Cardiac septum (tissue), 1 donor: ENCODE measurements around the gene KIAA1671. TPM values are rescaled to one million over a fixed set of nuclear protein-coding genes. Genes with fewer than 3 reads are reported as not detected.

Experiments used
- DNase-seq: peaks from one replicate; pipeline ENCODE4 v3.0.0-alpha.2; 2020; ENCODE audit warnings: low spot score
- intact Hi-C: fragments of 100-400 bp; cut with DNase I; formaldehyde crosslinking; loops from one replicate; pipeline ENCODE4 v1.14.0; 2022
- total RNA-seq: library from RNA; stranded (reverse); fragmentation: NEBNext Ultra II Directional; extraction: Animal tissue kit (Norgen Biotek cat#: 25700); gene quantifications from one replicate; pipeline ENCODE4 v1.2.1, GENCODE V29; 2021
- donor health status: DM: no; HTN: no; CAD: no.

KIAA1671 gene
- total RNA-seq, 1 donor from 2014 or later = 12.3 TPM

DNA sequence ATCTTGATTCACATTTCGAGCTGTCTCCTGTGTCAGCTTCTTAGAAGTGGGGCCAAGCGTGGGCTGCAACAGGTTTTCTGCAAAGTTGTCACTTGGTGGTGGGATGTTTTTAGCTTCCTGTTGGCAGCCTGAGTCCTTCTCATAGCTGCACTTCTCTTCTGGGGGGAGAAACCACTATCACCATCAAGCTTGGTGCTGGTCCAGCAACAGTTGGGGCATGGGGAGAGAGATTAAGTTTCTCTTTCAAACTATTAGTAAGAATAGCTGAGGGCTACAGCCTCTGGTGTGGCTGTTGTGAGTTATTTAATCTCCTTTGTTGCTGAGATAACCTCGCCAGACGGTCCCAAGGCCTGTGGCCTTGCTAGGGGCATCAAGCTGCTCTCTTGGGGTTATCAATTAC, 123.8 kb downstream of the KIAA1671 start:
- intact Hi-C loops = no loop called here
- no peak for DNase-seq

DNA sequence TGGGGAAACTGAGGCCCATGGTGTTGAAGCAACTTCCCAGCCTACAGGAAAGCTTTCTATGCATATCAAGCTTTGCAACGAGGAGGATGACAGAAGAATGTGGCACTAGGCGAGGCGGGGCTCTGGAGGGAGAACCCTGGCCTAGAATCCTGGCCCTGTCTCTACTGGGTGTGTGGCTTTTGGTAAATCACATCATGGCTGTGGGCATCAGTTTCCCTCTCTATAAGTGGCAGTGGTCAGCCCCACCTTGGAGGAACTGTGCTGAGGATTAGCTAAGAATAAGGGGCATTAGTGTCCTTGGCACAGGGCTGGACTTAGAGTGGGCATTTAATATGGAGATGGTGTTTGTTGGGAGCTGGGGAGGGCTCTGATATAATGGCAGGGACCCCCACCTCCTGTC, 124.5 kb downstream of the KIAA1671 start:
- intact Hi-C loops = no loop called here
- no peak for DNase-seq

DNA sequence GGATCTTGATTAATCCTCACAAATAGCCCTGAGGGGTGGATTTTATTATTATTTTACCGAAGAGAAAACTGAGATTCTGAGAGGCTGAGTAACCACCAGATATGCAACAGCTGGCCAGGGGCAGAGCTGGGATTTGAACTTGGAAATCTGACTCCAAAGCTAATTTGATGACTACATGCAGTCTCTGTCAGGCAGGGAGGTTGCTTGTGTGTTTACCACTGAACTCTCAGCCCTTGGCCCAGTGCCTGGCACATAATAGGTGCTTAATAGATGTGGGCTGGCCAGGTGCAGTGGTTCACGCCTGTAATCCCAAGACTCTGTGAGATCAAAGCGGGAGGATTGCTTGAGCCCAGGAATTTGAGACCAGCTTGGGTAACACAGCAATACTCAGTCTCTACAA, 125.4 kb downstream of the KIAA1671 start:
- intact Hi-C loops = no loop called here
- DNase-seq = no peak

DNA sequence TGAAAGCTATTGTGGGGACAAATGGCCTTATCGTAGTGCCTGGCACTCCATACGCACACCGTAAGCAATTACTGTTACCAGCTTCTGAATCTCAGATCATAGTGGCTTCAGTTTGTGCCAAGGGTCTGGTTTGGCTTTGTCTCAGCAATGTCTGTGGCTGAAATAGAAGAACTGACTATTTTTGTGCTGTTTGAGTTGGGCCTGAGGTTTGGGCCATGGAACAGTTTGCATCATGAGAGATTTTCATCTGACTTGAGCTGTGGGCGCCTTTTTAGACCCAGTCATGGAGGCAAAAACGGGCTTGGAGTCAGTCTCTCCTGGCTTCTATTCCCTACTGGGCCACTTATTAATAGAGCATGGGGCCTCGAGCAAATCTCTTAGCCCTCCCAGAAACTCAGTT, 126.1 kb downstream of the KIAA1671 start:
- DNase-seq = no peak
- intact Hi-C loops = no loop called here

DNA sequence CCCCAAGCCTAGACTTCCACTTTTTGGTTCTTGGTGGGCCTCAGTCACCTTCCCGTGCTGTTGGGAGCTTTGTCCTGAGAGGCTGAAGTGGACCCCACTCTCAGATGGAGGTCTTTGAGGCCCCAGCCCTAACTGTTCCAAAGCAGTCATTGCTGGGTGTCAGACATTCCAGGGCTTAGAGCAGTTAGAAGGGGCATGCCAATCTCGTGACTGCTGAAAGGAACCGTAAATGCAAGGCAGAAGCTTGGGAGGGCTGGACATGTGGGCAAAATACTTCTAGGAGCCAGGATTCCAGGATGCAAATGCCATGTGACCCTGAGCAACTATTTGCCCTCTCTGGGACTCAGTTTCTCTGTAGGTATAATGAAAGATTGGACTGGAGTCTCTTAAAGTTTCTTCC, 128.3 kb downstream of the KIAA1671 start:
- DNase-seq = no peak
- intact Hi-C loops = loop anchor here (10.0 kb wide), 2 partner anchors 94 to 254 kb away; no protein-coding TSS in a partner anchor

DNA sequence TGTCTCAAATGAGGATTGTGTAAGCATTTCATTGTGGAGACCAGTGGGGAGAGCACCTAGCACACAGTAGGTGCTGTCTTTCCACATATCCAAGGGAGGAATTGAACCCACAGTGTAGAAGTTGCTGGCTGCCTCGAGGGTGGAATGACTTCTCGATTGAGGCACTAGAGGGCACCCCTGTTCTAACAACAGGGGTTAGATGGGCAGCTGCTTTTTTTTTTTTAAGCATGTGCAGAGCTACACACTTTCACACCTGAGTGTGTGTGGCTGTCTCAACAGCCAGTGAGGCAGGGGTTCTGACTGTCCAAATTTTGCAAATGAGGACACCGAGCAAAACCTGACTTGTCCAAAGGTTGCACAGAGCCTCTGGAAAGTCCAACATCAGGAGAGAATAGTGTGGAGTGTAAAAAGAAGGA, 128.9 kb downstream of the KIAA1671 start:
- intact Hi-C loops = loop anchor here (10.0 kb wide), 2 partner anchors 93 to 253 kb away; no protein-coding TSS in a partner anchor
- DNase-seq = no peak

DNA sequence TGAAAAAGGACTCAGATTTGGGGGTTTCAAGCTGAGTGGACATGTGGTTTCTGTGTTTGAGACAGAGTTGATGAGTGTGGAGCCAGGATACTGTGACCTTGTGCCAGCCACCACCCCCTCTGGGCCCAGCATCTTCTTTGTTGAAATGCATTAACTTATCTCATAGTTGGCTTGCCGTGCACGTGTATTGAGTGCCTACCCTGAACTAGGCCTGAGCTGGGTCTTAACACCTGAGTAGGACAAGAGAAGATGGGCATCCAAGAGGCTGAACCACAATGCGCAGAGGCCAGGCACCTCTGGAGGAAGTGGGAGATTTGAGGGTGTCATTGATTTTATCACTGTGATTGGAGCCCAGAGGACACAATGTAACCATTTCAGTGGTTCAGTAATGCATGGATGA, 129.6 kb downstream of the KIAA1671 start:
- intact Hi-C loops = loop anchor here (10.0 kb wide), 2 partner anchors 93 to 253 kb away; no protein-coding TSS in a partner anchor
- no peak for DNase-seq

DNA sequence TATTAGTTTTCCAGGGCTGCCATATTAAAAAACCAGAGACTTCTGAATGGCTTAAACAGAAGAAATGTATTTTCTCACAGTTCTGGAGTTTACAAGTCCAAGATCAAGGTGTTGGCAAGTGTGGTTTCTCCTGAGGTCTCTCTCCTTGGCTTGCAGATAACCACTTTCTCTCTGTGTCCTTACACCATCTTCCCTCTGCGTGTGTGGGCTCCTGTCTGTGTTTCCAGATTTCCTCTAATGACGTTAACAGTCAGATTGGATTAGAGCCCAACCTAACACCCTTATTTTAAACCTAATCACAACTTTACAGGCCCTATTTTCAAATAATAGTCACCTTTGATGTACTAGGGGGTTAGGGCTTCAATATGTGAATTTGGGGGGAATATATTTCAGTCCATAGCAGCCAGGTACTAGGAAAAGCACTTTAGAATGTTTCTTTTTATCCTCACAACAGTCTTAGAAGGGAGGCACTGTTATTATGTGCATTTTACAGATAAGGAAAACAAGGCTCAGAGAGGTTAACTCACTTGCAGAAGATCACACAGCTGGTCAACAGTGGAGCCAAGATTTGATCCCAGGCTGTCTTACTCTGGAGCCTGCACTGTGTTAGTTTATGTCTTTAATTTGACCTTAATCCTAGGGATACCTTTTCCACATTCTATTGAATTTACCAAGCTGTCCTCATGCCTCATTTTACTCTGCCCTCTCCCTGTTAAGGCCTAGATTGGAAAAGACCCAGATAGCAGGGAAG, 130.7 kb downstream of the KIAA1671 start:
- intact Hi-C loops = loop anchor here (10.0 kb wide), 2 partner anchors 92 to 252 kb away; no protein-coding TSS in a partner anchor
- DNase-seq = no peak

DNA sequence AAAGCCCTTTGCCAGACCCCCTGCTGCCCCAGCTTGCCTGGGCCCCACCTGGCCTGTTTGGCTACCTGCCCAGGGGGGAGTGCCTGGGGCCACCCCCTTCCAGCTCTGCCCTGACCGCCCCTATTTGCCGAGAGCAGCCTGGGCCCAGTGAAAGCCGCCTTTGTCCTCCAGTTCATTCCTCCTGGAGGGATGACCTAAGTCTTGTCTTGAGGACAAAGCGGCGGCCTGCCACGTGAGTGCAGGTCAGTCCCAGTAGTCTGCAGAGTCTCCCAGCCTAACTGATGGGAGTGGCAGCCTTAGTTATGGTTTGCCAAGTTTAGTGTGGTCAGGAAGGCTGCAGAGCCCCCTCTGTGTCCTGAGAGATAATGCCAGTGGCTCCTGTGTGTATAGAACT, 131.3 kb downstream of the KIAA1671 start:
- intact Hi-C loops = loop anchor here (10.0 kb wide), 2 partner anchors 91 to 251 kb away; no protein-coding TSS in a partner anchor
- no peak for DNase-seq

DNA sequence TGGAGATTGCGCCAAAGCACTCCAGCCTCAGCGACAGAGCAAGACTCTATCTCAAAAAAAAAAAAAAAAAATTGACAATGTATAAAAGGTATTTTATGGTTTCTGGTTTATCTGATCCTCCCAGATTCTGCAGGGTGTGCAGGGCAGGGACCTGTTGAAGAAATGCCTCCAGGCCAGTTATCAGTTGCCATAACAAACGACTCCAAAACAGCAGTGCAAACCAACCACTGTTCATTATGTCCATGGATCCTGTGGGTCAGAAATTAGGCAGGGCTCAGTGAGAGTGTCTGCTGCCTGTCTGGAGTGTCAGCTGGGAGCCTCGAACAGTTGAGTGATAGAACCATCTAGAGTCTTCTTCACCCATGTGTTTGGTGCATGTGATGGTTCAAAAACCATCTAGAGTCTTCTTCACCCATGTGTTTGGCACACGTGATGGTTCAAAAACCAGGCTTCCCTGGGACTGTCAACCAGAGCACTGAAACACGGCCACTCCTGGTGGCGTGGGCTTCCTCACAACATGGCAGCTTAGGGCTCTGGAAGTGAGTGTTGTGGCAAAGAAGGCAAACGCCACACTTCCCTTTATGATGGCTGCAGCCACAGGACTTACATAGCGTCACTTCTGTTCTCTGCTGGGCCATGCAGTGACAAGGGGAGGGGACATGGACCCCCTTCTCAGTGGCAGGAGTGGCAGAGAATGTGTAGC, 132.0 kb downstream of the KIAA1671 start:
- intact Hi-C loops = loop anchor here (10.0 kb wide), 2 partner anchors 90 to 250 kb away; no protein-coding TSS in a partner anchor
- DNase-seq = no peak

DNA sequence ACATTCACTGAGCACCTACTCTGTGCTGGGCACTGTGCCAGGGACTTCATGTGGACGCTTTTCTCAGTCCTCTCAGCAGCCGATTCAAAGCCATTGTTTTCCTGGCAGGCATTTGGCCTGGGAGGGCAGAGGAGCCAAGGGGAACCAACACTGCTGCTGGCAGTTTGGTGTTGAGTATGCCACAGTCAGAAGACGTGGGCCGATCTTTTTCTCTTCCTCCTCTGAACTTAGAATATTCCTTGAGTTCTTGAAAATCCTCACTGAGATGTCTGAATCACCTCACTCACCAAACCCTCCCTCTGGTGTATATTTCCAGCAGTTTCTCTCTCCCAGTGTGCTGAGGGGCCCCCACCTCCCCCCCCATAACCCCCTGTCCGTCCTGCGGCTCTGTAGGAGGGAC, 132.6 kb downstream of the KIAA1671 start:
- intact Hi-C loops = loop anchor here (10.0 kb wide), 2 partner anchors 90 to 250 kb away; no protein-coding TSS in a partner anchor
- DNase-seq = no peak

DNA sequence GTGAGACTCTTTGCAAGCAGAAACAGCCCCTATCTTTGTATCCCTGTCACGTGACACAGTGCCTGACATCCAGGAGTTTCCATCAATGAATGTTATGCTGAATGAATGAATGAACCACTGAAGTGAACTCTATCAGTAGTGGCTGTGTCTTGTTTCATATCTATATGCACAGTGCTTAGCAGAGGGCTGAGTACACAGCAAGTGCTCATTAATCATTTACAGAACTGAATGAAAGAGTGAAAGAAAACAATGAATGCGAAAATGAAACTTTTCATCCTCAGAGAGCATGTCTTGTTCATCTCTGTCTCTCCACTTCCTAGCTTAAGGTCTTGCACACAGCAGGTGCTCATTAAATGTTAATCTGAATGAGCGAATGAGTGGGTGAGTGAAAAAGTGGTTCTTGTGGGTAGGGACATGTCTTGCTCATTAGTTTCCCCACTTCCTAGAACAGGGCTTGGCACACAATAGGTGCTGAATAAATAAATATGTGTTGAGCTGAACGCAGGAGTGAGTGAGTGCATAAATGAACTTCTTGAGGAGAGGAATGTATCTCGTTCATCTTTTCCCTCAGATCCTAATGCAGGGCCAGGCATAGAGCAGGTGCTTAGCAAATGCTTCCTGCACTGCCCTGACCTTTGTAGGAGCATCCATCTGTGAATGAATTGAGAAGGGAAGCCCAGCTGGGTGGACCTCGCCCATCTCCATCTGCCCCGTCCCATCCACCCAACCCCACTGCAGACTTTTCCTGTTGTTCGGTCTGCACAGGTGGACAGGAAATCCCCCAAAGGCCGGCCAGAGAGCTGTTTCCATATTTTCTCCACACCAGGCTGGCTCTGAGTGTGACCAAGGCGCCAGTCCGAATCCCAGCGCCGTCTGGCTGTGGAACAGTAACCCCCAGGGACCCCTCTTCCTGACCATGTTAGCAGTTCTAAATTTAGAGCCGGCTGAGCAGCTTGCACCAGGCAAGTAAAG, 133.7 kb downstream of the KIAA1671 start:
- DNase-seq = peak; percentile 86
- intact Hi-C loops = loop anchor here (2.0 to 10.0 kb wide), 3 partner anchors 27 to 249 kb away; no protein-coding TSS in a partner anchor

DNA sequence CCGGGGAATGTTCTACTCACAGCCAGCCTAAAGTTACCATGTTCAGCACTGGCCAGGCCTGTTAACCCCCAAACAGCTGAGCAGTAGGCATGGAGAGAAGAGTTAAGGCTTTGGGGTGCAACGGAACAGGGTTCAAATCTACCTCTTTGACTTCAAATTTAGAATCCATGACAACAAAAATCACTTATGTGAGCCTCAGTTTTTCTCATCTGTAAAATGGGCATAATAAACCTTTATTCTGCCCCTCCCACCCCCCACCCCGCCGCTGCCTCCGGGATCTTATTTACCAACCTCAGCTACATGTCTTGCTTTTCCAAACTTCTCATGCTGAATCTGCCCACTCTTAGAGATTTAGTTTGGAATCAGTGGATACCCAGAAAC, 134.4 kb downstream of the KIAA1671 start:
- DNase-seq = no peak
- intact Hi-C loops = loop anchor here (2.0 to 10.0 kb wide), 3 partner anchors 26 to 248 kb away; no protein-coding TSS in a partner anchor

DNA sequence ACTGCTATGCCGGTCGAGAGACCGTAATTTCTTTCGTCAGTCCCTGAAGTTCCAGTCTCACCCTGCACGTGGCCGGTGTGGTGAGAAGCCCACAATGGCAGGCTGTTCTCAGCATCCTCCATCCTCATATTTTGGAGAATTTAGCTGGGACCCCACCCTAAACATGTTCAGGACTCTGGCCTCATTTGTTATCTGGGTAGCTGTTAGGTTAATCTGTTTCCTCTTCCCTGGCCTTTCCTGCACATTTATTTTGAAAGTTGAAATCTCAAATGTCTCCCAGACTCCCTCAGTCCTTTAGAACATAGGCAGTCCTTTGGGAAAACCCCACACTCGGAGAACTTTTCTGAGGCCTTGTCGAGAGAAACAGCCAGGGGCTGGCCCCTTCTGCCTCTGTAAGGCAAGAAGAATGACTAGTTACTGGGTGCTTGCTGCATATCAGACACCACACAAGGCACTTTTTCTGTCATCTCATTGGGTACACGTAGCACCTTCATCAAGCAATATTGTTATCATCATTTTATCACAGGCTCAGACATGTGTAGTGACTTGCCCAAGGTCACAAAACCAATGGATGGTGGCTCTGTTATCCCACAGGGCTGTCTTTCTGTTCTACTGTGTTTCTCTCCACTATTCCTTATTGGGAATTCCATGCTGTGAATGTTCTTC, 137.8 kb downstream of the KIAA1671 start:
- DNase-seq = no peak
- intact Hi-C loops = no loop called here

DNA sequence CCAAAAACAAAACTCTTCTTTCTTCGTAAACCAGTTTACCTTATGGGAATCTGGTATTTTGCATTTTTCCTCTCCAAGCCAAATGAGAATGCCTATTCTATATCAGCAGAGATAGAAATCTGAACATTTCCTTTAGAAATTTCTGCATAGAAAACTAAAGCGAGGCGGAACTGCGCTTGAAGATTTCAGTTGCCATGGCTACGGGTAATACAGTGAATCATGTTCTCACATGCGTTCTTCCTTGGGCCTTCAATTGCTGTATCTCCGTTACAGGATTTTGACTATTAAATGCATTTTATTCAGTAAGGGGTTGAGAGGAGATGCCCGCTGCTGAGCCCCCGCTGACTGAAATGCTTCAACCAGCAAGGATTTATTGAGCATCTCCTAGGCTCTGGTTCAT, 138.9 kb downstream of the KIAA1671 start:
- intact Hi-C loops = no loop called here
- no peak for DNase-seq

DNA sequence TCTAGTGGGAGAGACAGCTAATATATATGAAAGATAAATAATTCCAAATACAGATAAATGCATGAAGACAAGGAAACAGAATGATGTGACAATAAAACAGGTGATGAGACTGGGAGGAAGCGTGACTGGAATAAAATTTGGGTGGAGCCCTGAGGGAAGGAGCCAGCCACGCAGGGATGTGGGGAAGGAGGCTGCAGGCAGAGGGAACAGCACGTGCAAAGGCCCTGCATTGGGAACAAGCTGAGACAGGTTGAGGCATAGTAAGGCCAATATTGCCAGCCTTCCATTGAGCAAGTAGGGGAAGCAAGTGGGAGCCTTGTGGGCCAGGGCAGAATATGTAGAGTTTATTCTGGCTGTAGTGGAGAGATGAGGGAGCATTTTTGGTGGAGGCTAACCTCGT, 139.6 kb downstream of the KIAA1671 start:
- intact Hi-C loops = no loop called here
- no peak for DNase-seq

DNA sequence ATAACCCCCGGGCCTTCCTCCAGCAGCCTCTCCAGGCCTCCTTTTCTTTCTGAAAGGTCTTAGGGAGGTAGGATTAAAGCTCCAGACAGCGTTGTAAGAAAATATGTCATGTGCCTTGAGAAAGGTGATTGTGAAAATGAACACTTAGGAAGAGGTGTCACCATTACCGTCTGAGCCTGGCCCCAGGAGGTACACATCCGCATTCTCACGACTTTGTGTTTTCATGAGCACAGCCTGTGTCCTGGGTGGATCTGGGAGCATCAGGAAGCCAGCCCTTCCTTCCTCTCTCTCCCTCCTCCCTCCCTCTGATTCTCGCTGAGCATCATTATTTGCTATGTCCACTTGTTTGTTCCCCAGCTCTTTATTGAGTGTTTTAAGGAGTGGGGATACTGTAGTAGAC, 142.1 kb downstream of the KIAA1671 start:
- no peak for DNase-seq
- intact Hi-C loops = no loop called here

DNA sequence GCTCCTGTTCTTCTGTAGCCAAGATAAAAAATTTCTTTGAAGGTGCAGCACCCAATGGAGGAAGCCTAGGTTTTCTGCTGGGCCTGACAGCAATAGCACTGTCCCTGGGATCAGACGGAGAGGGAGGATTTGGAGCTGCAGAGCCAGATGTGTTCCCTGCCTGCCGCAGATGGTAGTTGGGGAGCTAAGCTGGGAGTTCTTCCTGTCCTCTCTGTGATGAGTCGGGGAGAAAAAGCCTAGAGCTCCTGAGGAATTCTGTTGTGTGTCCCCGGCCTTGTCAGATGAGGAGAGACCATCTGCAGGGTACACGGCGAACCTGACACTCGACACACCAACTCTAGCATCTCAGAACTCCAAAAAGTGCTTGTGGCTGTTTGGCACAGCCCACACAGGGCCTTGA, 143.4 kb downstream of the KIAA1671 start:
- no peak for DNase-seq
- intact Hi-C loops = no loop called here
